Central memory CD4-positive, alpha-beta T cell (primary cell): ENCODE results near the gene EDEM1.
"Not testable (repeated sequence)": the region's sequence is repeated elsewhere in the genome, so short reads cannot be mapped to it uniquely, and the experiment has no call there.

Source experiments
- DNase-seq: peaks from one replicate; pipeline ENCODE4 v3.0.0; 2022

EDEM1 gene

DNA sequence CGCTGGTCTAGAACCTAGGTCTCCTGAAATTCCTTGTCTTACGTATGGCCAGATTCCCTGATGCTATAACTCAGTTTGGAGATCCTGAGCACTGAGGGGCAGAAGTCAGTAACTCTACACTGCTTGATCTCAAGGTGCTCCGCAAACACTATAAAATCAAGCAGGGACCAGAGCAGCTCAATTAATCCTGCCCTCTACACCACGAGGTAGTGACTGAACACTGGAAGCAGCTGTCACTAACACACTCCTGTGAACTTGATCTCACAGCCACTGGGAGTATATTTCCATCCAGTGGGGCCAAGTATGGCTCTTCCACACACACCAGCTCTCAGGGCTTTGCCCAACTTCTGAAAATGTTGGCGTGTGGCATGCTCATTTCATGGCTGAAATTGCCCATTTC is 51.0 kb downstream of the EDEM1 start:
- DNase-seq = no peak

DNA sequence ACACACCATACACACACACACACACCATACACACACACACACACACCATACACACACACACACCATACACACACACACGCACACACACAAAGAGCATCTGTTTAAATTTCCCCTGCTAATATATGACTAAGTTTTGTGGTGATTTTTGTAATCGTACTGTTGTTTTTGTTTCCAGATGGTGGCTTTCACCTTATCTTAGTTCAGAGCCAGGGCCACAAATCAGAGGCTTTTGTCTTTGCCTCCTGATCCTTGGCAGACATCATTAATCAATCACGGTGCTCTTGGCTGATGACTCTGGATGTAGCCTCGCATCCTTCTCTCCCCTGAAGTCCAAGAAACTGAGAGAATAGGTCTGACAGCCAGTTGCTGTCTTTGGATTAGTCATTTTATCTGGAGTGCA is 52.1 kb downstream of the EDEM1 start:
- no peak for DNase-seq

GRCh38 chr3:5240740-5241139 is 53.2 kb downstream of the EDEM1 start:
- no peak for DNase-seq

DNA sequence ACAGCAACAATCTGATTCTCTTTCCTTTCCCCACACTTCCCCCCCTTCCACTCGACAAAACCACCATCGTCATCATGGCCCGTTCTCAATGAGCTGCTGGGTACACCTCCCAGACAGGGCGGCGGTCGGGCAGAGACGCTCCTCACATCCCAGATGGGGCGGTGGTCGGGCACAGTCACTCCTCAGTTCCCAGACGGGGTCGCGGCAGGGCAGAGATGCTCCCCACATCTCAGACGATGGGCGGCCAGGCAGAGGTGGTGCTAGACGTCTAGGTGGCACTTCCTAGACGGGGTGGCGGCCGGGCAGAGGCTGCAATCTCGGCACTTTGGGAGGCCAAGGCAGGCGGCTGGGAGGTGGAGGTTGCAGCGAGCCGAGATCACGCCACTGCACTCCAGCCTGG is 55.3 kb downstream of the EDEM1 start:
- DNase-seq = not testable (repeated sequence)

DNA sequence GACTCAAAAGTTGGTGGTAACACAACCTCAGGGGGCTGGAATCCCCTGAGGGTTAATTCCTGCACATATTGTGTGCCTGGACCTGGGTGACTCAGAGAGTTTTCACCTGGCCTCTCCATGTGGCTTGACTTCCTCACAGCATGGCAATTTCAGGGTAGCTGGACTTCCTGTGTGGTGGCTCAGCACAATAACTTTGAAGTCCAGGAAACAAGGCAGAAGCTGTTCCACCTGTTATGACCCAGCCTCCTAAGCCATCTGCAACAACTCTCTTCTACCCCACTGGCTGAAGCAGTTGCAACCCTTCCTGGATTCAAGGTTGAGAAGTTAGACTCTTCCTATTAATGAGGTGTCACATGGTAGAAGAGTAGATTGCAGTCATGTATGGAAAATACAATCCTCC is 58.4 kb downstream of the EDEM1 start:
- DNase-seq = no peak

GRCh38 chr3:5248822-5249221 is 61.3 kb downstream of the EDEM1 start:
- no peak for DNase-seq

GRCh38 chr3:5250467-5251195 is 63.1 kb downstream of the EDEM1 start:
- DNase-seq = no peak

DNA sequence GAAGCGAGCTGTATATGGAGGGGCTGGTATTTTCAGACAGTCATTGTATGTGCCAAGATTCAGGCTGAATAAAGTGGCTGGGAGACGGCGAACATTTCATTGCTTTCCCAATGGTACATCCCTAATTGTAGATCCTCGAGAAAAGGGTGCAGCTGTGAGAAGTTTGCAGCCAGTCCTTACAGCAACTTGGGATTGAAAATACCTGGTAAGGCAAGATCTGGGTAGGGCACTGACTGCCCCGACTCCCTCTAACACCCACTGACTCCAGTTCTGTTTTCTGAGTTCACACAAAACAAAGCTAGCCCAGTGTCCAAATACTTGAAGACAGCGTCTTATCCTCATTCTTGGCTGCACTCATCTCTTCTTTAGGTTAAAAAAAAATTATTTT is 63.7 kb downstream of the EDEM1 start:
- DNase-seq = no peak

- no peak for DNase-seq
Observed at GRCh38 chr3:5252131-5252530, 64.6 kb downstream of the EDEM1 start.

- no peak for DNase-seq
Observed at GRCh38 chr3:5254281-5255048, 67.0 kb downstream of the EDEM1 start.

DNA sequence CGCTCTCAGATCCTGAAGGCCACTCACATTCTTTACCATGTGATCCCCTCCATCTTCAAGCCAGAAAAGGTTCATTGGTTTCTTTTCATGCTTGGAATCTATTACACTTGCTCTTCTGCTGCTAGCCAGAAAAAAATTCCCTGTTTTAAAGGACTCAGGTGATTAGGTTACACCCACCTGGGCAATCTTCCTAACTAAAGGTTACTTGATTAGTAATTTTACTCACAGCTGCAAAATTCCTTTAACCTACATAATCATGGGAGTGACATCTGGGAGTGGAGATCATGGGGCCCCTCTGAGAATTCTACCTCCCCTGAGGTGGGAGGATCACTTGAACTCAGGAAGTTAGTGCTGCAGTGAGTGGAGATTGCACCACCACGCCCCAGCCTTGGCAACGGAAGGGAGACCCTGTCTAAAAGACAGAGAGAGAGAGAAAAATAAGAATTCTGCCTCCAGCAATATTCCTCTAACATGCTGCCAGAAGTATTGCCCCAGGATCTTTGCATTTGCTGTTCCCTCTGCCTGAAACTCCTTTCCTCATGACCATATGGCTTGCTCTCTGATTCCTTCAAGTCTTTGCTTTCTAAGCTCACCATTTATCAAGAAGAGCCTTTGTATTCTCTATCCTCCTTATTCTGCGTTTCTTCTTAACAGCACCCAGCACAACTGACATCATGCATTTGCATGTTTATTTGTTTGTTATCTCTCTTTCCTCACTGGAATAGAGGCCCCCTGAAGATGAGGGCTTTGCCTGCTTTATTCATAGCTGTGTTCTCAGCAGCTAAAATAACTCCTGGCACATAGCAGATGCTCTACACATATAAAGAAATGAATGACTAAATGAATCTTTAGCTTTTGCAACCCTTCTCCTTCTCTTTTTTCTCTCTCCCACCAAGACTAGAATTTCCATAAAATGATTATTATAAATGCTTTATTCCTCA is 68.2 kb downstream of the EDEM1 start:
- no peak for DNase-seq

DNA sequence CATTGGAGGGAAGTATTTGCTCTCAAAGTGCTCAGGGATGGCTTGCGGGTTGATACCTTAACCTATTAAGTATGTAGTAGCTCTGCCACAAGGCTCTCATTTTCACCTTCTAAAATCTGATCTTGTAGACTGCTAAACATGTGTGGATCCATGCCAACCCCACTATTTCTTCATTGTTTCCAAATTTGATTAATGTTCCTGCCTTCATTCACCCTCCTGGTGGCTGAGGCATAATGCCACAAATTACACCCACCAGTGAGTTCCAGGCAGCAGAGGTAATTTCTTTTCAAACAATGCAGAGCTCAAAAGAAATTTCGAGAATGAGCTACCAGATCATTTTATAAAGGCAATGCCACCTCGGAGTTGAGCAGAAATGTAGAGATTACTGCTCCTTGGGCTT is 71.0 kb downstream of the EDEM1 start:
- DNase-seq = no peak

DNA sequence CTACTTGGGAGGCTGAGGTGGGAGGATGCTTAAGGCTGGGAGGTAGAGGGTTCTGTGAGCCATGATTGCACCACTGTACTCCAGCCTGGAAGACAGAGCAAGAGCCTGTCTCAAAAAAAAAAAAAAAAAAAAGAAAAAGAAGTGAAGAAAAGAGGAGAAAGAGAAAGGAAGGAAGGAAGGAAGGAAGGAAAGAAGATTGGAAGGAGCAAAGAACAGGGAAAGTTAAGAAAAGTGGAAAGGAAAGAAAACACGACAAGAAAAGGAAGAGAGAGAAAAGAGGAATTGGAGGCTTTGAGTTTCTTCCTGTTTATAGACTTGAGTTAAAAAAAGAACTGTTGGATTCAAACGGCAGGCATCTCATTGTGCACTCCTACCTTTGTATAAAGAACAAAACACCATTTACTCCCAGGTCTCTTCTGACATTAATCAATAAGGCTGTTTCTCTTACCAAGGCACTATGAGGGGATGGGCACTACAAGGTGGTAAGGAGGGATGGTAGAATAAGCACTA is 73.5 kb downstream of the EDEM1 start:
- DNase-seq = no peak

- no peak for DNase-seq
Observed at GRCh38 chr3:5262507-5262906, 75.0 kb downstream of the EDEM1 start.

DNA sequence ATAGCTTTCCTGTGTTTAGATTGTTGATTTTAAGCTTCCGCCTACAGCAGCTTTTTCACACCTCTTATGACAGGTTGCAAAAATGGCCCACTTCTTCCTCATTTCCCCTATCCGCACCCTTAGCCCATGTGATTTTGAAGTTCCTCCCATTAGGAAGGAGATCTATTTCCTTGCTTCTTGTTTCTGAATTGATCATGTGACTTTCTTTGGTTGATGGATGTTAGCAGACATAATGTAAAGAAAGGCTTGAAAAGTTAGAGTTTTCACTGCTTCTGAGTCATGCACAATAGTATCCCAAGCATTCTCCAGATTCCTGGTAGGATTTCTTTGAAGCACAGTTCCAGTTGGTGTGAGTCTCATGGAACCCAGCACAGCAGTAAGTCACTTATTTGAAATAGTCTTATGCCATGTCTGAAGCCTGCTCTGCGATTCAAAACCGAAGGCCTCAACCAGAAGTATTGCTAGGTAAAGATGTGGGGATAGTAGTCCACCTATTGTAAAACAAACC is 76.6 kb downstream of the EDEM1 start:
- DNase-seq = no peak

DNA sequence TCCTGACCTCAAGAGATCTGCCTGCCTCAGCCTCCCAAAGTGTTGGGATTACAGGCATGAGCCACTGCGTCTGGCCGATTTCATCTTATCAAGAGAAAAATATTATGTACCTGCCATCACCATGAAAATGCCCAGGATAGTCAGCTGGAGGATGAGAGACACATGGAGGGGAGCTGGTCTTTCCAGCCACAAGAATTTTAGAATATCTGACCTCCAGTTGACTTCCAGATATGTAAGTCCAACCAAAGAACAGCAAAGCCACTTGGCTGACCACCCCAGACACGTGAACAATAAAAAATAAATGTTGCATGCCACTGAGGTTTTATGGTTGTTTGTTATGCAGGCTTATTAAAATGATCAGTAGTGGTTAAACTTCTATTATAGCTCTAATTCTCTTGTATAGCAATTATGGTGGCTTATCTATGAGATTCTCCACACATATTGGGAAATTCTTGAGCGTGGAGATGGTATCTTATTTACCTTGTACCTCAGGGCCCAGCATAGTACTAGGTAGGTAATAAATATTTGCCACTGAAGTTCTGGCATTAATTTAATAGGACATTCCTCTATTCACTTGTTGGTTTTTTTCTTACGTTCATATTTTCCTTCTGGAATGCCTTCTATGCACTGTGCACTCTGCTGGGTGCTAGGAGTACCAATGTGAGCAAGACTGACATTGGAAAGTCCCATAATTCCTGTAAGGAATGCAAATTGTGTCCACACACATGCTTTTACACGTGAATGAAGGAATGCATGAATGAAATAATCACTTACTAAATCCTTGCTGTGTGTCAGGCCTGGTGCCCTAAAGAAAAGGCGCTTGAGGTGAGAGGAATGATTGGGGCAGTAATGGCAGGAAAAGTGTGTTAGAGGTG is 77.6 kb downstream of the EDEM1 start:
- DNase-seq = no peak

- no peak for DNase-seq
Observed at GRCh38 chr3:5267252-5267651, 79.7 kb downstream of the EDEM1 start.

DNA sequence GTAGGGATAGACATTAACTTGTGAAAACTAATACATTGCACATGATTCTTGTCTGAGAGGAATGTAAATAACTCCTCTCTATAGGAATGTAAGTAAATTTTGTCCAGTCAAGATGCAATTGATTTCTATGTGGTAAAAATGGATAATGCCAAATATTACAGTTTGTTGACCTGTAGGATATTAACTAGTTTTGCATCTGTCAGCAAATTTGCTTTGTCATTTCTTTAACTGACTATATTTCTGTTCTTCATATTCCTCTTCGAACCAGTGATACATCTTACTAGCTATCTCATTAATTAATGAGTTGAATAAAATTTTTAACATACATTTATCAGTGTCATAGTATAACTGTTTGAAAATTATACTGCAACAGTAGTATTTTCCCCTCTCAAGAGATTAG is 80.4 kb downstream of the EDEM1 start:
- DNase-seq = no peak
